Chondrocyte (in vitro differentiated cells): ENCODE data around the gene RABGAP1L. TPM values are rescaled to one million over a fixed set of nuclear protein-coding genes. Genes with fewer than 3 reads are reported as not detected.
"Not testable (repeated sequence)": the region's sequence is repeated elsewhere in the genome, so short reads cannot be mapped to it uniquely, and the experiment has no call there.

Source experiments
- DNase-seq: peaks from one replicate; pipeline ENCODE4 v3.0.0; 2021; ENCODE audit warnings: mixed read lengths, low spot score
- H3K27ac Mint-ChIP-seq: one replicate; pipeline ENCODE4 v1.8.0; 2021; ENCODE audit warnings: mild to moderate bottlenecking, moderate library complexity, mixed read lengths; ENCODE audit not compliant: unreplicated experiment
- H3K27me3 Mint-ChIP-seq: 2 replicates; pipeline ENCODE4 v1.8.0; 2021; ENCODE audit warnings: low read depth, mixed read lengths
- H3K36me3 Mint-ChIP-seq: 2 replicates; pipeline ENCODE4 v1.8.0; 2021; ENCODE audit warnings: low read depth, mixed read lengths
- H3K4me1 Mint-ChIP-seq: 2 replicates; pipeline ENCODE4 v1.8.0; 2021; ENCODE audit warnings: low read depth, mild to moderate bottlenecking, mixed read lengths
- H3K4me3 Mint-ChIP-seq: one replicate; pipeline ENCODE4 v1.8.0; 2021; ENCODE audit warnings: mild to moderate bottlenecking, moderate library complexity, mixed read lengths; ENCODE audit not compliant: unreplicated experiment
- H3K9me3 Mint-ChIP-seq: 2 replicates; pipeline ENCODE4 v1.8.0; 2021; ENCODE audit warnings: low read depth, mixed read lengths
- CTCF ChIP-seq: fragments of 200-600 bp; sonication (generic); IDR thresholded peaks from 2 replicates; pipeline ENCODE4 v1.5.0; 2021; ENCODE audit warnings: antibody characterized with exemption, mild to moderate bottlenecking, moderate library complexity
- total RNA-seq: library from RNA; stranded (reverse); gene quantifications from 3 replicates; pipeline ENCODE4 v1.2.1, GENCODE V29; 2021

Gene RABGAP1L
- total RNA-seq, 1 donor from 2014 or later: 27.1 TPM

- TF ChIP-seq CTCF: no peak
- H3K9me3 Mint-ChIP-seq: no peaks in the 10 kb centered on the region
- H3K36me3 Mint-ChIP-seq: no peaks in the 10 kb centered on the region
- no peak overlapping the region for H3K27ac Mint-ChIP-seq
- peaks cover 14% of the 10 kb centered on the region for H3K4me1 Mint-ChIP-seq
- DNase-seq: no peak
- peaks cover 2% of the 10 kb centered on the region for H3K27me3 Mint-ChIP-seq
- no peak overlapping the region for H3K4me3 Mint-ChIP-seq
Measured at GRCh38 chr1:174116042-174116441, 43.3 kb upstream of the RABGAP1L start.

- DNase-seq: no peak
- Mint-ChIP-seq H3K27ac (no peak overlapping the region), H3K9me3 (peaks cover 6% of the 10 kb centered on the region), H3K27me3 (peaks cover 4% of the 10 kb centered on the region), H3K36me3 (no peaks in the 10 kb centered on the region), H3K4me1 (peaks cover 4% of the 10 kb centered on the region), H3K4me3 (no peak overlapping the region)
- no peak for TF ChIP-seq CTCF
Measured at GRCh38 chr1:174118751-174119150, 40.6 kb upstream of the RABGAP1L start.

GRCh38 chr1:174122318-174122717 is 37.0 kb upstream of the RABGAP1L start:
- H3K4me3 Mint-ChIP-seq, H3K36me3 Mint-ChIP-seq, H3K27ac Mint-ChIP-seq, H3K27me3 Mint-ChIP-seq, H3K4me1 Mint-ChIP-seq, DNase-seq: not testable (repeated sequence)
- H3K9me3 Mint-ChIP-seq: peaks cover 26% of the 10 kb centered on the region

- DNase-seq: no peak
- Mint-ChIP-seq H3K27ac (no peak overlapping the region), H3K36me3 (no peaks in the 10 kb centered on the region), H3K4me3 (no peak overlapping the region), H3K9me3 (peaks cover 35% of the 10 kb centered on the region), H3K4me1 (no peaks in the 10 kb centered on the region), H3K27me3 (peaks cover 12% of the 10 kb centered on the region)
- no peak for TF ChIP-seq CTCF
Measured at GRCh38 chr1:174123843-174124242, 35.5 kb upstream of the RABGAP1L start.

- H3K4me1 Mint-ChIP-seq, H3K27ac Mint-ChIP-seq, H3K27me3 Mint-ChIP-seq, H3K36me3 Mint-ChIP-seq, DNase-seq, H3K4me3 Mint-ChIP-seq: not testable (repeated sequence)
- peaks cover 45% of the 10 kb centered on the region for H3K9me3 Mint-ChIP-seq
Measured at GRCh38 chr1:174127176-174127575, 32.1 kb upstream of the RABGAP1L start.

- TF ChIP-seq CTCF: no peak
- H3K9me3 Mint-ChIP-seq: peaks cover 29% of the 10 kb centered on the region
- DNase-seq: no peak
- peaks cover 8% of the 10 kb centered on the region for H3K27me3 Mint-ChIP-seq
- peaks cover 9% of the 10 kb centered on the region for H3K4me1 Mint-ChIP-seq
- H3K27ac Mint-ChIP-seq: no peak overlapping the region
- peaks cover 3% of the 10 kb centered on the region for H3K36me3 Mint-ChIP-seq
- H3K4me3 Mint-ChIP-seq: no peak overlapping the region
Measured at GRCh38 chr1:174131032-174131638, 28.2 kb upstream of the RABGAP1L start.
